ENCODE measurements around the gene TMED4. TPM values are rescaled to one million over a fixed set of nuclear protein-coding genes. Genes with fewer than 3 reads are reported as not detected.

TMED4 gene
- total and polyA plus RNA-seq, 2 of the 13 experiments (the other 11 are each of a cell fraction or from before 2014, with no cell fraction given), result 81.4 to 109 TPM

DNA sequence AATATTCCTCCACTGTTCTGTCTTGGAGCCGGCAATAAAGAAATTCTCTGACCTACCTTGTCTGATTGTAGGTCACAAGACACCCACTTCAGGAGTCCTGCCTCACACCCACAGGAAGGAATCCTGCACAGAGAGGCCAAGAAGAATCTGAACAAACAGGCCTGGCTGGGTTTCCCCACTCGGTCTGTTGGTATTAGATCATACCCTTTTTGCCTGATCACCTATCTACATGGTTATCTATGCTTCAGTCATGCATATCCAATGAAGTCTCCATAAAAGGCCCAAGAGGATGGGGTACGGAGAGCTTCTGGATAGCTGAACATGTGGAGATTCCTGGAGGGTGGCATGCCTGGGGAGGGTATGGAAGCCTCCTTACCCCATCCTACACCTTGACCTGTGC is 36.7 kb upstream of the TMED4 start (continued):
- TF ChIP-seq ZNF747 (CRISPR knock-in tag; IDR thresholded peaks at IDR 0.05; ENCODE audit: borderline replicate concordance) (no peak), PHF21A (CRISPR knock-in tag; IDR thresholded peaks at IDR 0.05) (no peak), BRCA1 (CRISPR knock-in tag; IDR thresholded peaks at IDR 0.05) (no peak), ZKSCAN8 (CRISPR knock-in tag; IDR thresholded peaks at IDR 0.05; ENCODE audit: borderline replicate concordance) (no peak), RAD21 (CRISPR knock-in tag; IDR thresholded peaks at IDR 0.05) (no peak)
- TF ChIP-seq, protein P1, sequence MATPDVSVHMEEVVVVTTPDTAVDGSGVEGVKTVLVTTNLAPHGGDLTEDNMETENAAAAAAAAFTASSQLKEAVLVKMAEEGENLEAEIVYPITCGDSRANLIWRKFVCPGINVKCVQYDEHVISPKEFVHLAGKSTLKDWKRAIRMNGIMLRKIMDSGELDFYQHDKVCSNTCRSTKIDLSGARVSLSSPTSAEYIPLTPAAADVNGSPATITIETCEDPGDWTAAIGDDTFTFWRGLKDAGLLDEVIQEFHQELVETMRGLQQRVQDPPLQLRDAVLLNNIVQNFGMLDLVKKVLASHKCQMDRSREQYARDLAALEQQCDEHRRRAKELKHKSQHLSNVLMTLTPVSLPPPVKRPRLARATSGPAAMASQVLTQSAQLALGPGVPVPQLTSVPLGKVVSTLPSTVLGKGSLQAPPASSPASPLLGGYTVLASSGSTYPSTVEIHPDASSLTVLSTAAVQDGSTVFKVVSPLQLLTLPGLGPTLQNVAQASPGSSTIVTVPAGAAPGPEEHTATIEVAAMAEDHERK (CRISPR knock-in tag; IDR thresholded peaks at IDR 0.05; ENCODE audit: low read depth), result no peak
- TF ChIP-seq, protein P2, sequence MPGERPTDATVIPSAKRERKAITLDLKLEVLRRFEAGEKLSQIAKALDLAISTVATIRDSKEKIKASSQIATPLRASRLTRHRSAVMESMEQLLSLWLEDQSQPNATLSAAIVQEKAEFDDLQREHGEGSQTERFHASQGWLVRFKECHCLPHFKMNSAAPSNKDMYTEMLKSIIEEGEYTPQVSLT (CRISPR knock-in tag; IDR thresholded peaks at IDR 0.05; ENCODE audit: borderline replicate concordance, low read depth), result no peak
- TF ChIP-seq, protein P3, sequence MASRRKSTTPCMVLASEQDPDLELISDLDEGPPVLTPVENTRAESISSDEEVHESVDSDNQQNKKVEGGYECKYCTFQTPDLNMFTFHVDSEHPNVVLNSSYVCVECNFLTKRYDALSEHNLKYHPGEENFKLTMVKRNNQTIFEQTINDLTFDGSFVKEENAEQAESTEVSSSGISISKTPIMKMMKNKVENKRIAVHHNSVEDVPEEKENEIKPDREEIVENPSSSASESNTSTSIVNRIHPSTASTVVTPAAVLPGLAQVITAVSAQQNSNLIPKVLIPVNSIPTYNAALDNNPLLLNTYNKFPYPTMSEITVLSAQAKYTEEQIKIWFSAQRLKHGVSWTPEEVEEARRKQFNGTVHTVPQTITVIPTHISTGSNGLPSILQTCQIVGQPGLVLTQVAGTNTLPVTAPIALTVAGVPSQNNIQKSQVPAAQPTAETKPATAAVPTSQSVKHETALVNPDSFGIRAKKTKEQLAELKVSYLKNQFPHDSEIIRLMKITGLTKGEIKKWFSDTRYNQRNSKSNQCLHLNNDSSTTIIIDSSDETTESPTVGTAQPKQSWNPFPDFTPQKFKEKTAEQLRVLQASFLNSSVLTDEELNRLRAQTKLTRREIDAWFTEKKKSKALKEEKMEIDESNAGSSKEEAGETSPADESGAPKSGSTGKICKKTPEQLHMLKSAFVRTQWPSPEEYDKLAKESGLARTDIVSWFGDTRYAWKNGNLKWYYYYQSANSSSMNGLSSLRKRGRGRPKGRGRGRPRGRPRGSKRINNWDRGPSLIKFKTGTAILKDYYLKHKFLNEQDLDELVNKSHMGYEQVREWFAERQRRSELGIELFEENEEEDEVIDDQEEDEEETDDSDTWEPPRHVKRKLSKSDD (CRISPR knock-in tag; IDR thresholded peaks at IDR 0.05; ENCODE audit: low read depth), result no peak

DNA sequence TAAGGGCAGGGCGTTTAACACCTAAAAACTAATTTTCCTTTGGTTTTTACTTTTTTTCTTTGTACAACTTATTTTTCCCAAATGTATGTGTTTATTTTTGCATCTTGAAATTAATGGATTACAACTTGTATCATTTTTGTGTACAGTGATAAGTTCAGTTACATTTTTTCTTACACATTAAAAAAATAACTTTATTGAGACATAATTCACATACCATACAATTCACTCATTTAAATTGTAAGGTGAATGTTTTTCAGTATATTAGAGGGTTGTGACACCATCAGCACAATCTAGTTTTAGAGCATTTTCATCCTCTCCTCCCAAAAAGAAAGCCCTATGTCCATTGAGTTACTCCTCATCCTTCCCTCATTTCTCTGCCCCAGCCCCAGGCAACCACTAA is 36.0 kb upstream of the TMED4 start:
- Histone ChIP-seq H2AFZ (ENCODE audit: low read length) (no peak overlapping the region), H3K9ac (ENCODE audit: insufficient read depth, low read depth, low read length) (no peak overlapping the region), H3K36me3 (replicated peaks in 1 of 2; ENCODE audit: control insufficient read depth in 1 of 2, insufficient read depth in 2 of 2, low read length in 2 of 2) (0 out of 5 replicates have a peak, but pooled peaks cover 0 to 5% of the 10 kb centered on the region in 2 experiments), H3K27me3 (ENCODE audit: control insufficient read depth in 1 of 2, insufficient read depth in 2 of 2, low read length in 2 of 2) (no peaks in the 10 kb centered on the region), H3K27ac (ENCODE audit: extremely low read length, insufficient read depth, low read length) (no peak overlapping the region), H3K4me3 (replicated peaks in 1 of 3; ENCODE audit: insufficient read depth in 1 of 3, low read depth in 2 of 3, low read length in 3 of 3) (no peak overlapping the region), H4K20me1 (ENCODE audit: insufficient read depth, low read length) (peaks cover 6% of the 10 kb centered on the region; the same call in 1 of the 2 replicates), H3K9me3 (ENCODE audit: low read length) (no peaks in the 10 kb centered on the region), H3K79me2 (ENCODE audit: insufficient read depth, low read length) (peaks cover 87% of the 10 kb centered on the region), H3K4me1 (ENCODE audit: insufficient read depth, low read length) (peaks cover 45% of the 10 kb centered on the region), H3K4me2 (ENCODE audit: low read depth, low read length) (no peak overlapping the region)
- intact Hi-C loops (cut with micrococcal nuclease; ENCODE audit: unreplicated experiment) (no loop called here), in situ Hi-C loops (cut with HindIII; ENCODE audit: extremely low pct_ligation_motif_present, low pct_unique_long_range_greater_than_20kb) (no loop called here)
- TF ChIP-seq NR2F2 (IDR thresholded peaks at IDR 0.05; ENCODE audit: borderline replicate concordance, low read depth) (no peak), FOXA3 (CRISPR knock-in tag; IDR thresholded peaks at IDR 0.05) (no peak)
- WGBS (ENCODE audit: low lambda C conversion rate), result 97% methylated on average over 1 of the region's 1 CpG
- FAIRE-seq (no peak), DNase-seq (ENCODE audit: low spot score) (no peak), ATAC-seq (no peak)
- BruUV-seq (replicated peaks), result no TSS peak
- CTCF ChIA-PET (ENCODE audit: low intra/inter-chr PET ratio, low total read pairs), result no interaction called here
- POLR2A ChIA-PET, result no interaction called here
